ENCODE measurements around the gene TTC9C. TPM values are rescaled to one million over a fixed set of nuclear protein-coding genes. Genes with fewer than 3 reads are reported as not detected.
"Not testable (repeated sequence)": the region's sequence is repeated elsewhere in the genome, so short reads cannot be mapped to it uniquely, and the experiment has no call there.

Gene TTC9C
- total RNA-seq, 1 experiment from 2014 or later, result 51.3 TPM

GRCh38 chr11:62747475-62748160 is 19.3 kb downstream of the TTC9C start:
- no peak for DNase-seq (ENCODE audit: low read depth in 1 of 2, low spot score in 2 of 2)
- Histone ChIP-seq H3K4me3 (no peak overlapping the region), H3K27me3 (replicated peaks) (no peaks in the 10 kb centered on the region), H3K4me1 (replicated peaks) (no peaks in the 10 kb centered on the region), H3K9me3 (replicated peaks) (no peaks in the 10 kb centered on the region), H3K27ac (no peak overlapping the region), H3K36me3 (peaks cover 24% of the 10 kb centered on the region)

DNA sequence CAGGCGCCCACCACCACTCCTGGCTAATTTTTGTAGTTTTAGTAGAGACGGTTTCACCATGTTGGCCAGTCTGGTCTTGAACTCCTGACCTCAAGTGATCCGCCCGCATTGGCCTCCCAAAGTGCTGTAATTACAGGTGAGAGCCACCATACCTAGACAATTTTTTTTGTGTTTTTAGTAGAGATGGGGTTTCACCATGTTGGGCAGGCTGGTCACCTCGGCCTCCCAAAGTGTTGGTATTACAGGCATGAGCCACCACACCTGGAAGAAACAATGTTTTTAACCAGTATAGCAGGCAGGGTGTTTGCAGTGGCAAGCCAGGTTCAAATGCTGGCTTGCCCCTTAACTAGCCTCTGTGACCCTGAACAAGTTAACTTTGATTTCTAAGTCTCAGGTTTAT is 21.6 kb downstream of the TTC9C start:
- not testable (repeated sequence) for H3K9me3 ChIP-seq (replicated peaks); H3K4me3 ChIP-seq; H3K27me3 ChIP-seq (replicated peaks); DNase-seq (ENCODE audit: low read depth in 1 of 2, low spot score in 2 of 2); H3K27ac ChIP-seq
- Histone ChIP-seq H3K4me1 (replicated peaks) (peaks cover 11% of the 10 kb centered on the region), H3K36me3 (peaks cover 27% of the 10 kb centered on the region)

- Histone ChIP-seq H3K36me3 (peaks cover 27% of the 10 kb centered on the region), H3K4me3 (no peak overlapping the region), H3K4me1 (replicated peaks) (peaks cover 13% of the 10 kb centered on the region), H3K27ac (no peak overlapping the region), H3K27me3 (replicated peaks) (no peaks in the 10 kb centered on the region), H3K9me3 (replicated peaks) (no peaks in the 10 kb centered on the region)
- DNase-seq (ENCODE audit: low read depth in 1 of 2, low spot score in 2 of 2), result no peak
These were observed 24.0 kb downstream of the TTC9C start for GRCh38 chr11:62752177-62752785.

DNA sequence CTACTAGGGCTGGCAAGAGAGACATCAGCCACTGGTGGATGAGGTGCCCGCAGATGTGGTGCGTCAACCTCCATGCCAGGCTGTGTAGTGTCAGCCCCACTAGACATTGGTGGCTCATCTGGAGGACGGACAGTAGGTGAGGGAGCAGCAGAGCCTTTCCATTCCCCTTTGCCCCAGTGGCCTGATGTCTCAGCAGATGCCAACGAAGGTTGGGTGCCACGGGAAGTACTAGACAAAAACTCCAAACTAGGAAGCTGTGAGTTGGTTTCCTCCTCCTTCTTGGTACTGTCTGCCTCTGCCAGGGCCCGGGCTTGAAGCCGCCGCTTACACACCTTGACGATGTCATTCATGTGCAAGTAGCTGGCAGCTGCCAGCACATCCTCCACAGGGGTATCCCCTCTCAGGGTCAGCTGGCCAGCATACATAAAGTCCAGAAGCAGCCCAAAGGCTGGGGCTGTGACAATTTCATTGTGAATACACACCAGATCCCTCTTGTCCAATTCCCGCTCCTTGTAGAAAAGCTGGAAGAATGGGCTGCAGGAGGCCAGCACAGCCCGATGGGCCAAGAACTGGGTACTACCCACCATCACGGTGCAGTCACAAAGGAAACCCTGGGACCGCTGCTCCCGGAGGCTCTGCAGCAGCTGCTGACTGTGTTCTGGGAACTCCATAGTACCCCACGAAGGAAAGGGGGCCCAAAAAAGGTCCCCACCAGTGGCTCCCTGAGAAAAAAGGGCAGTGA is 24.9 kb downstream of the TTC9C start:
- peaks cover 13% of the 10 kb centered on the region for H3K4me1 ChIP-seq (replicated peaks)
- no peak overlapping the region for H3K27ac ChIP-seq
- H3K4me3 ChIP-seq, result peak overlapping the region; percentile 63
- H3K27me3 ChIP-seq (replicated peaks), result no peaks in the 10 kb centered on the region
- H3K36me3 ChIP-seq, result peaks cover 27% of the 10 kb centered on the region
- no peaks in the 10 kb centered on the region for H3K9me3 ChIP-seq (replicated peaks)
- DNase-seq (ENCODE audit: low read depth in 1 of 2, low spot score in 2 of 2), result no peak

DNA sequence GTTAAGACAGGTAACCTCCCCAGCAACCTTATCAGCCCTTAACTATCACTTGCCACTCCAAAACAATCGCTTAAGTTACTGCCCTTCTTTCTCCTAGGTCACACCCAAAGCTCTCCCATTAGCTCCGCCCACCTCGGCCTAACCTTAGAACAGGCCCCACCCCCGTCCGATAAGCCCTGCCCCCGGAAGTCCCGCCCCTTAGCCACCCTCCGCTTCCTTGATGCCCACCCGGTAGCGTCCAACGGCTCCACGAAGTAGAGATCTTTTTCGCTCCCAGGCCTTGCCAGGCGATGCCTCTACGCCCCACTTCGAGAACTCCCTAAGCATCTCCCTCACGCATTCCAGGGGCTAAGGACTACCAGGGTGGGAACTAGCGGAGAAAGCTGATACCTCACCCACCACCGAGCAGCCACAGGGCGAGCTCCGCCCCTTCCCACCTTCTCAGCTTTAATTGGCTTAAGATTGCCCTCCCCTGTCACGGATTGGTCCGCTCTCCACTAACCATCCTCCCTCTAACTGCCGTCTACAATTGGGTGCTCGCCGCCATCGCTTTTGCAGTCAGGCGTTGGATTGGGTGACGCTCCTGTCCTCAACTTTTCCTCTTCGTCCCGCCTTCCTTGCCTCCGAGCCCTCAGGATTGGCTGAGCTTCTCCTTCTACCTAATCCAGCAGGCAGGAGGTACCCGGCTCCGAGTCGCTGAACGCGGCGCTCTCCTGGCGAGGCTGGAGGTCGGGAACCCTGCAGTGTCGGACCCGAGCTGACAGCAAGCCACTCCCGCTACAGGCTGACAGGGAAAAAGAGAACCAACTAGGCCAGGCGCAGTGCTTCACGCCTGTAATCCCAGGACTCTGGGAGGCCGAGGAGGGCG is 25.7 kb downstream of the TTC9C start, which contains the start of gene ZBTB3:
ZBTB3 (minus strand) TSS at position 425 of the 868 bp plus-strand sequence. CDS start 496 bp downstream, outside the sequence.
- no peaks in the 10 kb centered on the region for H3K27me3 ChIP-seq (replicated peaks)
- peak within 1 kb of the TSS; percentile 74 for H3K27ac ChIP-seq

DNA sequence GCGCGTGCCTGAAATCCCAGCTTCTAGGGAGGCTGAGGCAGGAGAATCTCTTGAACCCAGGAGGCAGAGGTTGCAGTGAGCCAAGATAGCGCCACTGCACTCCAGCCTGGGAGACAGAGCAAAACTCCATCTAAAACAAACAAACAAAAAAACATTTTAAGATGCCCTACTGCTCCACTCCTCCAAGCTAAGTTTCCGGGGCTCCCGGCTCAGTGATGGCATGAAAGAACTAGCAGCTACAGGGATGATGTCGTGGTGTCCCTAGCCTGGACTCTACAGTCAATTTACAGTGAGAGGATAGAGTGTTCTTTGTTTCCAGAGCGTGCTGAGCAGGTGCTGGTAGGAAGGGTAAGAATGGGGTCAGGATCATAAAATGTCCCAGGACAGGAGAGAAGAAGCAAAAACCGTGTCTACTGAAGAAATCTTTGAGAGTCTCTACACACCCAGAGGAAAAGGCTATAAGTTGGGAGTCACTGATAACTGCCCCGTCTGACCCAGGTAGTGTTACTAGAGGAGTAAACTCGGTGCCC is 26.9 kb downstream of the TTC9C start:
- Histone ChIP-seq H3K4me3 (no peak overlapping the region), H3K27ac (no peak overlapping the region), H3K27me3 (replicated peaks) (no peaks in the 10 kb centered on the region), H3K36me3 (peaks cover 18% of the 10 kb centered on the region), H3K4me1 (replicated peaks) (peaks cover 13% of the 10 kb centered on the region), H3K9me3 (replicated peaks) (no peaks in the 10 kb centered on the region)
- DNase-seq (ENCODE audit: low read depth in 1 of 2, low spot score in 2 of 2), result no peak

More for the DNA sequence above, 25.7 kb downstream of the TTC9C start, which contains the start of gene ZBTB3:
- Histone ChIP-seq H3K36me3 (peaks cover 26% of the 10 kb centered on the region), H3K9me3 (replicated peaks) (no peaks in the 10 kb centered on the region), H3K4me1 (replicated peaks) (peaks cover 13% of the 10 kb centered on the region), H3K4me3 (peak within 1 kb of the TSS; percentile 63)
- peak; percentile 100 for DNase-seq (ENCODE audit: low read depth in 1 of 2, low spot score in 2 of 2)

- no peak for DNase-seq (ENCODE audit: low read depth in 1 of 2, low spot score in 2 of 2)
- no peak overlapping the region for H3K27ac ChIP-seq
- H3K27me3 ChIP-seq (replicated peaks), result no peaks in the 10 kb centered on the region
- no peak overlapping the region for H3K4me3 ChIP-seq
- H3K9me3 ChIP-seq (replicated peaks), result no peaks in the 10 kb centered on the region
- peaks cover 28% of the 10 kb centered on the region for H3K4me1 ChIP-seq (replicated peaks)
- H3K36me3 ChIP-seq, result peaks cover 13% of the 10 kb centered on the region
These were observed 29.8 kb downstream of the TTC9C start for GRCh38 chr11:62757846-62758788.

- peak overlapping the region; percentile 85 for H3K4me3 ChIP-seq
- H3K4me1 ChIP-seq (replicated peaks), result peaks cover 15% of the 10 kb centered on the region
- peaks cover 33% of the 10 kb centered on the region for H3K36me3 ChIP-seq
- peak overlapping the region; percentile 15; the same call in 1 of the 2 replicates for H3K27ac ChIP-seq
- not testable (repeated sequence) for H3K27me3 ChIP-seq (replicated peaks); DNase-seq (ENCODE audit: low read depth in 1 of 2, low spot score in 2 of 2); H3K9me3 ChIP-seq (replicated peaks)
These were observed 32.6 kb downstream of the TTC9C start for GRCh38 chr11:62760867-62761227.

GRCh38 chr11:62770778-62771143 is 42.5 kb downstream of the TTC9C start:
- Histone ChIP-seq H3K27ac (peak overlapping the region; percentile 70), H3K4me3 (peak overlapping the region; percentile 62), H3K4me1 (replicated peaks) (peaks cover 15% of the 10 kb centered on the region), H3K9me3 (replicated peaks) (no peaks in the 10 kb centered on the region), H3K36me3 (peaks cover 40% of the 10 kb centered on the region), H3K27me3 (replicated peaks) (no peaks in the 10 kb centered on the region)
- DNase-seq (ENCODE audit: low read depth in 1 of 2, low spot score in 2 of 2), result no peak

DNA sequence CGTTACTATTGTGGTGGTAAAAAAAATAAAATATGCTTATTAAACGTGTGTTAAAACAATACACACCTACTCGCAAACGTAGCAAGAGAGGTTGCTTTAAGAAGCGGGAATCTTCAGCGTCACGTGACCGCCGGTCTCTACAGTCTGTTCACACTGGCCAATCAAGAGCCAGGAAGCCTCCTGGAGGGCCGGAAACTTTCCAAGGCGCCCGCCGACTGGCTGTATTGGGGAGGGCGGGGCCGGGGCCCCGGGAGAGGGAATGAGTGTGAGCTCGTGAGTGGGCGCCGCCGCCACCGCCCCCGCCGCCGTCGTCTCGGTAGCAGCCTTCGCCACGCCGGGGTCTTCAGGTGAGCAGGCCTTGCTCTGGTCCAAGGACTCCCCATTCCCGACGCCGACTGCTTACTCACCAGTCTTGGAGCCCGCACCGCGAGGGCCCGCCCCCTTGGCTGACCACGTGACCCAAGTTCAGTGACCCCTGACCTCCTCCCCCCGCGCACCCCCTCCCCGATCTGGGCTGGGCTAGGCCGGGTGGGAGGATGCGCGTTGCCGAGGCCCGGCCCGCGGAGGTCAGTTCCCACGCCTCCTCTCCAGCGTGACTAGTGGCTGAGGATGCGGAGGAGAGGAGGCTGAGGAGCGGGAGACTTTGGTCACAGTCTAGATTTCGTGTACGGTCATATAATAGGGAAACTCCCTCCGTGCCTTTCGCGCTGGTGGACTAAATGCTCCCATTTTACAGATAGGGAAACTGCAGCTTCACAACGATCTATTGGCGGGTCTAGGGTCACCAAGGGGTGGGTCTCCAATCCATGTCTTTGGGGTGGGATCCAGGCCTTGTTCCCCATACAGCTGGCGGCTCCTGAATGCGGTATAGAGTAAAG is 43.1 kb downstream of the TTC9C start, which contains the start of gene TAF6L:
TAF6L (plus strand) TSS at position 253 of the 878 bp plus-strand sequence. CDS start 4,388 bp downstream, outside the sequence.
- DNase-seq (ENCODE audit: low read depth in 1 of 2, low spot score in 2 of 2), result peak; percentile 99

DNA sequence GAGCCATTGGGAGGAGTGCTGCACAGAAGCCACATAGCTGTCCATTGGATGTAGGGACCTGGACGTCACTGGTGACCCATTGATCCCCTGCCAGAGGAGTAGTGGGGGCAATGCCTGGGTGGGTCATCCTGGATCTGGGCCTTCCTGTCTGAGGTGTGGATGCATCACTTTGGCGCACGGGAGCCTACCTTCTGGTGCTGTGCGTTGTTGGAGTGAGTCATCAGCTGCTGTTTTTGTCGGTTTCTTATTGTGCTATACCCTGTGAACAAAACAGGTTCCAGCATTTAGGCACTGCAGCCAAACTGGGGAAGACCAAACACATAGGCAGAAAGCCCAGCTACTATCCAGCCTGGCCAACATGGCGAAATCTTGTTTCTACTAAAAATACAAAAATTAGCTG is 46.1 kb downstream of the TTC9C start:
- DNase-seq (ENCODE audit: low read depth in 1 of 2, low spot score in 2 of 2), result no peak
- no peak overlapping the region for H3K4me3 ChIP-seq

More for the DNA sequence above, 43.1 kb downstream of the TTC9C start, which contains the start of gene TAF6L:
- Histone ChIP-seq H3K27me3 (replicated peaks) (no peaks in the 10 kb centered on the region), H3K4me1 (replicated peaks) (peaks cover 15% of the 10 kb centered on the region), H3K9me3 (replicated peaks) (no peaks in the 10 kb centered on the region), H3K27ac (peak within 1 kb of the TSS; percentile 70), H3K4me3 (peak within 1 kb of the TSS; percentile 62), H3K36me3 (peaks cover 40% of the 10 kb centered on the region)

More for the DNA sequence above, 46.1 kb downstream of the TTC9C start:
- H3K4me1 ChIP-seq (replicated peaks), result peaks cover 15% of the 10 kb centered on the region
- H3K27me3 ChIP-seq (replicated peaks), result no peaks in the 10 kb centered on the region
- no peaks in the 10 kb centered on the region for H3K9me3 ChIP-seq (replicated peaks)
- peaks cover 56% of the 10 kb centered on the region for H3K36me3 ChIP-seq
- H3K27ac ChIP-seq, result no peak overlapping the region
